Smooth muscle cell (in vitro differentiated cells): ENCODE data around the gene TMEM97. TPM values are rescaled to one million over a fixed set of nuclear protein-coding genes. Genes with fewer than 3 reads are reported as not detected.

Experiments used
- DNase-seq: peaks from one replicate; lab custom pipeline; 2025; ENCODE audit not compliant: unreplicated experiment; lab: John Stamatoyannopoulos, UW
- H2AFZ ChIP-seq: fragments of 200-600 bp; sonication (generic); 2 replicates; pipeline ENCODE4 v1.6.0; 2016; ENCODE audit warnings: antibody characterized with exemption, low read depth, mild to moderate bottlenecking
- H3F3A ChIP-seq: fragments of 200-600 bp; sonication (generic); 2 replicates; pipeline ENCODE4 v1.6.0; 2017; ENCODE audit warnings: antibody characterized with exemption, low read depth
- H3K27ac ChIP-seq: fragments of 200-600 bp; sonication (generic); 2 replicates; pipeline ENCODE4 v1.5.1; 2016; ENCODE audit warnings: low read depth, mild to moderate bottlenecking
- H3K27me3 ChIP-seq: fragments of 200-600 bp; sonication (generic); 2 replicates; pipeline ENCODE4 v1.6.1; 2016; ENCODE audit warnings: low read depth, mild to moderate bottlenecking
- H3K36me3 ChIP-seq: fragments of 200-600 bp; sonication (generic); 2 replicates; pipeline ENCODE4 v1.5.1; 2016; ENCODE audit warnings: low read depth
- H3K4me1 ChIP-seq: fragments of 200-600 bp; sonication (generic); 2 replicates; pipeline ENCODE4 v1.5.1; 2016; ENCODE audit warnings: low read depth
- H3K4me2 ChIP-seq: fragments of 200-600 bp; sonication (generic); 2 replicates; pipeline ENCODE4 v1.6.0; 2016; ENCODE audit warnings: mild to moderate bottlenecking
- H3K4me3 ChIP-seq: fragments of 200-600 bp; sonication (generic); 2 replicates; pipeline ENCODE4 v1.5.1; 2016; ENCODE audit warnings: mild to moderate bottlenecking
- H3K79me2 ChIP-seq: fragments of 200-600 bp; sonication (generic); 2 replicates; pipeline ENCODE4 v1.6.0; 2016; ENCODE audit warnings: low read depth, mild to moderate bottlenecking
- H3K9ac ChIP-seq: fragments of 200-600 bp; sonication (generic); 2 replicates; pipeline ENCODE4 v1.6.0; 2016; ENCODE audit warnings: low read depth
- H3K9me3 ChIP-seq: fragments of 200-600 bp; sonication (generic); replicated peaks from 2 replicates; pipeline ENCODE4 v1.5.1; 2016; ENCODE audit warnings: low read depth
- H4K20me1 ChIP-seq: fragments of 200-600 bp; sonication (generic); 2 replicates; pipeline ENCODE4 v1.6.0; 2016; ENCODE audit warnings: low read depth
- CTCF ChIP-seq: fragments of 200-600 bp; sonication (generic); IDR thresholded peaks from 2 replicates; pipeline ENCODE4 v1.5.1; 2017; ENCODE audit warnings: borderline replicate concordance, mild to moderate bottlenecking, antibody characterized with exemption; ENCODE audit not compliant: insufficient read depth, poor library complexity, severe bottlenecking
- WGBS: methylation state at CpG from one replicate; pipeline ENCODE4 v1.1.7; 2016; ENCODE audit warnings: low lambda C conversion rate; 5-methylcytosine and 5-hydroxymethylcytosine counted together
- polyA plus RNA-seq: library from polyadenylated mRNA; unstranded; fragments of >200 nt; fragmentation: Nextera tagmentation; extraction: Ambion mirVana; gene quantifications from 2 replicates; pipeline ENCODE4 v1.2.1, GENCODE V29; 2016
- total RNA-seq: library from RNA; depleted of rRNA; stranded (reverse); fragments of >200 nt; gene quantifications from 2 replicates; pipeline ENCODE4 v1.2.3, GENCODE V29; 2014

The TMEM97 gene
- total and polyA plus RNA-seq, 2 experiments from 2014 or later = 12.1 to 17.2 TPM

GRCh38 chr17:28347261-28347891 is 28.4 kb downstream of the TMEM97 start:
- H3K27me3 ChIP-seq = no peaks in the 10 kb centered on the region
- H3K36me3 ChIP-seq = peaks cover 6% of the 10 kb centered on the region
- H3K4me3 ChIP-seq = no peak overlapping the region
- no peaks in the 10 kb centered on the region for H3K79me2 ChIP-seq
- peak overlapping the region; percentile 31 for H3K4me2 ChIP-seq
- H3K27ac ChIP-seq = peak overlapping the region; percentile 85
- H2AFZ ChIP-seq = no peak overlapping the region
- no peak for DNase-seq
- peaks cover 30% of the 10 kb centered on the region for H3F3A ChIP-seq
- 84% methylated on average over 8 of the region's 8 CpGs for WGBS
- no peak for TF ChIP-seq CTCF
- H4K20me1 ChIP-seq = peaks cover 40% of the 10 kb centered on the region
- H3K4me1 ChIP-seq = no peaks in the 10 kb centered on the region
- peak overlapping the region; percentile 19 for H3K9ac ChIP-seq
- no peaks in the 10 kb centered on the region for H3K9me3 ChIP-seq

GRCh38 chr17:28348979-28349378 is 30.0 kb downstream of the TMEM97 start:
- H2AFZ ChIP-seq = no peak overlapping the region
- H3K27ac ChIP-seq = peak overlapping the region; percentile 85
- H3K36me3 ChIP-seq = peaks cover 12% of the 10 kb centered on the region
- DNase-seq = no peak
- H3K9me3 ChIP-seq = no peaks in the 10 kb centered on the region
- no peaks in the 10 kb centered on the region for H3K4me1 ChIP-seq
- H3F3A ChIP-seq = peaks cover 30% of the 10 kb centered on the region
- H4K20me1 ChIP-seq = peaks cover 32% of the 10 kb centered on the region
- H3K4me2 ChIP-seq = no peak overlapping the region
- H3K9ac ChIP-seq = no peak overlapping the region
- no peak overlapping the region for H3K4me3 ChIP-seq
- no peaks in the 10 kb centered on the region for H3K79me2 ChIP-seq
- no peak for TF ChIP-seq CTCF
- 72% methylated on average over 3 of the region's 3 CpGs for WGBS
- no peaks in the 10 kb centered on the region for H3K27me3 ChIP-seq

GRCh38 chr17:28350271-28350670 is 31.3 kb downstream of the TMEM97 start:
- no peak overlapping the region for H3K4me3 ChIP-seq
- TF ChIP-seq CTCF = no peak
- H3K27me3 ChIP-seq = no peaks in the 10 kb centered on the region
- no peaks in the 10 kb centered on the region for H3K9me3 ChIP-seq
- no peaks in the 10 kb centered on the region for H3K4me1 ChIP-seq
- no peak for DNase-seq
- peaks cover 6% of the 10 kb centered on the region for H3K79me2 ChIP-seq
- H3F3A ChIP-seq = peaks cover 30% of the 10 kb centered on the region
- peaks cover 22% of the 10 kb centered on the region for H4K20me1 ChIP-seq
- H3K36me3 ChIP-seq = peaks cover 12% of the 10 kb centered on the region
- H2AFZ ChIP-seq = no peak overlapping the region
- WGBS = 97% methylated on average over 7 of the region's 7 CpGs
- H3K4me2 ChIP-seq = no peak overlapping the region
- H3K27ac ChIP-seq = peak overlapping the region; percentile 31
- no peak overlapping the region for H3K9ac ChIP-seq
